Right atrium auricular region (tissue), 2 donors: ENCODE results near the gene ITGB6. TPM values are rescaled to one million over a fixed set of nuclear protein-coding genes. Genes with fewer than 3 reads are reported as not detected.

Experiments
- DNase-seq: peaks from one replicate; pipeline ENCODE4 v3.0.0-alpha.2; 2019; ENCODE audit warnings: low spot score
- H3K27ac ChIP-seq, 2 donors: fragments of 200-600 bp; sonication (generic); 1 replicate in 1 of 2; 2 replicates in 1 of 2; pipeline ENCODE4 v1.5.1; 2016 to 2019
- H3K27me3 ChIP-seq, 2 donors: fragments of 200-600 bp; sonication (generic); one replicate each; pipeline versions ENCODE4 v1.5.1 to v1.6.0; 2017 to 2019
- H3K36me3 ChIP-seq: fragments of 200-600 bp; sonication (generic); one replicate; pipeline ENCODE4 v1.5.1; 2016
- H3K4me1 ChIP-seq, 2 donors: fragments of 200-600 bp; sonication (generic); one replicate each; pipeline versions ENCODE4 v1.5.1 to v1.6.0; 2017 to 2019
- H3K4me3 ChIP-seq, 2 donors: fragments of 200-600 bp; sonication (generic); 1 replicate in 1 of 2; 2 replicates in 1 of 2; pipeline ENCODE4 v1.5.1; 2017 to 2019; ENCODE audit warnings: mild to moderate bottlenecking in 1 of 2, moderate library complexity in 1 of 2
- H3K9me3 ChIP-seq, 2 donors: fragments of 200-600 bp; sonication (generic); one replicate each; pipeline ENCODE4 v1.5.1; 2019
- CTCF ChIP-seq, 2 donors: fragments of 200-600 bp; sonication (generic); IDR thresholded peaks; one replicate each; pipeline ENCODE4 v1.5.1; 2019; ENCODE audit warnings: antibody characterized with exemption in 2 of 2
- total RNA-seq, 2 donors: library from RNA; depleted of rRNA; stranded (reverse); fragments of >200 nt; gene quantifications; one replicate each; pipeline ENCODE4 v1.1.0, GENCODE V29; 2016

Gene ITGB6
- total RNA-seq, 2 donors from 2014 or later, result 0.20 to 0.30 TPM

- H3K27ac ChIP-seq, result peak overlapping the region in 1 of 2 donors; percentile 84
- DNase-seq, result no peak
- no peaks in the 10 kb centered on the region for H3K36me3 ChIP-seq
- no peaks in the 10 kb centered on the region for H3K9me3 ChIP-seq
- TF ChIP-seq CTCF (IDR thresholded peaks at IDR 0.05), result no peak
- no peak overlapping the region for H3K4me3 ChIP-seq
- H3K4me1 ChIP-seq, result peaks cover 0 to 31% of the 10 kb centered on the region in 2 donors
- H3K27me3 ChIP-seq, result no peaks in the 10 kb centered on the region
Measured at GRCh38 chr2:160220545-160221009, 20.5 kb upstream of the ITGB6 start.

GRCh38 chr2:160220026-160220425, 20.0 kb upstream of the ITGB6 start:
- Histone ChIP-seq H3K4me3 (no peak overlapping the region), H3K4me1 (peaks cover 0 to 35% of the 10 kb centered on the region in 2 donors), H3K9me3 (no peaks in the 10 kb centered on the region), H3K27ac (no peak overlapping the region), H3K36me3 (no peaks in the 10 kb centered on the region), H3K27me3 (no peaks in the 10 kb centered on the region)
- DNase-seq, result no peak
- no peak for TF ChIP-seq CTCF (IDR thresholded peaks at IDR 0.05)

GRCh38 chr2:160214461-160215445, 14.7 kb upstream of the ITGB6 start:
- Histone ChIP-seq H3K27me3 (no peaks in the 10 kb centered on the region), H3K4me3 (no peak overlapping the region), H3K9me3 (no peaks in the 10 kb centered on the region), H3K4me1 (peaks cover 0 to 33% of the 10 kb centered on the region in 2 donors), H3K36me3 (no peaks in the 10 kb centered on the region), H3K27ac (peak overlapping the region in 1 of 2 donors; percentile 42)
- TF ChIP-seq CTCF (IDR thresholded peaks at IDR 0.05), result no peak
- no peak for DNase-seq

GRCh38 chr2:160213511-160213910, 13.4 kb upstream of the ITGB6 start:
- H3K36me3 ChIP-seq, result no peaks in the 10 kb centered on the region
- DNase-seq, result no peak
- H3K27ac ChIP-seq, result no peak overlapping the region
- peaks cover 0 to 44% of the 10 kb centered on the region in 2 donors for H3K4me1 ChIP-seq
- no peak overlapping the region for H3K4me3 ChIP-seq
- no peak for TF ChIP-seq CTCF (IDR thresholded peaks at IDR 0.05)
- no peaks in the 10 kb centered on the region for H3K9me3 ChIP-seq
- no peaks in the 10 kb centered on the region for H3K27me3 ChIP-seq

GRCh38 chr2:160210599-160211138, 10.6 kb upstream of the ITGB6 start:
- no peaks in the 10 kb centered on the region for H3K9me3 ChIP-seq
- H3K4me1 ChIP-seq, result peaks cover 0 to 54% of the 10 kb centered on the region in 2 donors
- H3K27ac ChIP-seq, result no peak overlapping the region
- no peaks in the 10 kb centered on the region for H3K27me3 ChIP-seq
- DNase-seq, result no peak
- TF ChIP-seq CTCF (IDR thresholded peaks at IDR 0.05), result peak; percentile 39 to 73
- H3K36me3 ChIP-seq, result no peaks in the 10 kb centered on the region
- no peak overlapping the region for H3K4me3 ChIP-seq
